Nephron progenitor cell (in vitro differentiated cells): ENCODE measurements around the gene SPATA33.
"Not testable (repeated sequence)": the region's sequence is repeated elsewhere in the genome, so short reads cannot be mapped to it uniquely, and the experiment has no call there.

Experiments used
- DNase-seq: peaks from one replicate; pipeline ENCODE4 v3.0.0; 2021
- H3K27ac Mint-ChIP-seq: 2 replicates; pipeline ENCODE4 v1.8.0; 2021; ENCODE audit warnings: mild to moderate bottlenecking, moderate library complexity, mixed read lengths
- H3K27me3 Mint-ChIP-seq: 2 replicates; pipeline ENCODE4 v1.8.0; 2021; ENCODE audit warnings: mild to moderate bottlenecking, low read depth, mixed read lengths; ENCODE audit not compliant: poor library complexity
- H3K36me3 Mint-ChIP-seq: 2 replicates; pipeline ENCODE4 v1.8.0; 2021; ENCODE audit warnings: low read depth, mixed read lengths
- H3K4me1 Mint-ChIP-seq: 2 replicates; pipeline ENCODE4 v1.8.0; 2021; ENCODE audit warnings: mixed read lengths
- H3K4me3 Mint-ChIP-seq: 2 replicates; pipeline ENCODE4 v1.8.0; 2021; ENCODE audit warnings: mild to moderate bottlenecking, moderate library complexity, mixed read lengths
- H3K9me3 Mint-ChIP-seq: 2 replicates; pipeline ENCODE4 v1.8.0; 2021; ENCODE audit warnings: mild to moderate bottlenecking, moderate library complexity, mixed read lengths
- TF ChIP-seq, protein P1 (sequence below): fragments of 200-600 bp; sonication (generic); IDR thresholded peaks from 2 replicates; pipeline ENCODE4 v1.5.0; 2021; ENCODE audit warnings: antibody characterized with exemption

Gene SPATA33

DNA sequence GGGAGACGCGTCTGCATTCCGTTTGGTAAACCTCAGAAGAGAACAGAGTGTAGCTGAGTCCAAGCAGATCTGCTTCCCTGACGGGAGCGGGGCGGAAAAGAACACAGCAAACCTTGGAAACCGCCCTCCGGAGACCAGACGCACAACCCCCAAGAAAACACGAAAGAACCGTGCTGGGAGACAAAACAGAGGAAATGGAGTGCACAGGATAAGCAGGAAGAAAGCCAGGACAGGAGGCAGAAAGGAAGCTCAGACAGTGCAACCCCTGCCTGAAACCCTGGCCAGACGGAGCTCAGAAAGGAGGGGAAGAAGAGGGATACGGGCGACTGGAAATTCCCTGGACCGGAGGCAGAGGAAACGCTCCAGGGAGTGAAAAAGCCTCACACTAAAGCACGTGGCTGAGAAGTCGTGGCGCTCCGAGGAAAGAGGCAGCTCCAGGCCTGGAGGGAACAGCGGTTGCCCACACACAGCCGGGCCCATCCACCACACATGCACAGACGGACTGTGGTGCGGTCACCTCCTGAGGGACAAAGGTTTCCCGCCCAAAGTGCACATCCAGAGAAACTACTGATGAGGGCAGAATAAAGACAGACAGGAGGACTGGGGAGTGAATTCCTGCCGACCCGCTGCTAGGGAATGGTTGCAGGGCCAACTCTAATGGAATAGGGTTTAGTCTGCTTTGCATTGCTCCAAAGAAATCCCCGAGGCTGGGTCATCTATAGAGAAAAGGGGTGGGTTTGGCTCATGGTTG, 34.0 kb upstream of the SPATA33 start:
- H3K9me3 Mint-ChIP-seq = no peaks in the 10 kb centered on the region
- peaks cover 51% of the 10 kb centered on the region for H3K27me3 Mint-ChIP-seq
- no peak overlapping the region for H3K27ac Mint-ChIP-seq
- TF ChIP-seq, protein P1, sequence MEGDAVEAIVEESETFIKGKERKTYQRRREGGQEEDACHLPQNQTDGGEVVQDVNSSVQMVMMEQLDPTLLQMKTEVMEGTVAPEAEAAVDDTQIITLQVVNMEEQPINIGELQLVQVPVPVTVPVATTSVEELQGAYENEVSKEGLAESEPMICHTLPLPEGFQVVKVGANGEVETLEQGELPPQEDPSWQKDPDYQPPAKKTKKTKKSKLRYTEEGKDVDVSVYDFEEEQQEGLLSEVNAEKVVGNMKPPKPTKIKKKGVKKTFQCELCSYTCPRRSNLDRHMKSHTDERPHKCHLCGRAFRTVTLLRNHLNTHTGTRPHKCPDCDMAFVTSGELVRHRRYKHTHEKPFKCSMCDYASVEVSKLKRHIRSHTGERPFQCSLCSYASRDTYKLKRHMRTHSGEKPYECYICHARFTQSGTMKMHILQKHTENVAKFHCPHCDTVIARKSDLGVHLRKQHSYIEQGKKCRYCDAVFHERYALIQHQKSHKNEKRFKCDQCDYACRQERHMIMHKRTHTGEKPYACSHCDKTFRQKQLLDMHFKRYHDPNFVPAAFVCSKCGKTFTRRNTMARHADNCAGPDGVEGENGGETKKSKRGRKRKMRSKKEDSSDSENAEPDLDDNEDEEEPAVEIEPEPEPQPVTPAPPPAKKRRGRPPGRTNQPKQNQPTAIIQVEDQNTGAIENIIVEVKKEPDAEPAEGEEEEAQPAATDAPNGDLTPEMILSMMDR = no peak
- no peak for DNase-seq
- no peaks in the 10 kb centered on the region for H3K36me3 Mint-ChIP-seq
- peak overlapping the region; percentile 9 for H3K4me3 Mint-ChIP-seq
- peaks cover 55% of the 10 kb centered on the region for H3K4me1 Mint-ChIP-seq

DNA sequence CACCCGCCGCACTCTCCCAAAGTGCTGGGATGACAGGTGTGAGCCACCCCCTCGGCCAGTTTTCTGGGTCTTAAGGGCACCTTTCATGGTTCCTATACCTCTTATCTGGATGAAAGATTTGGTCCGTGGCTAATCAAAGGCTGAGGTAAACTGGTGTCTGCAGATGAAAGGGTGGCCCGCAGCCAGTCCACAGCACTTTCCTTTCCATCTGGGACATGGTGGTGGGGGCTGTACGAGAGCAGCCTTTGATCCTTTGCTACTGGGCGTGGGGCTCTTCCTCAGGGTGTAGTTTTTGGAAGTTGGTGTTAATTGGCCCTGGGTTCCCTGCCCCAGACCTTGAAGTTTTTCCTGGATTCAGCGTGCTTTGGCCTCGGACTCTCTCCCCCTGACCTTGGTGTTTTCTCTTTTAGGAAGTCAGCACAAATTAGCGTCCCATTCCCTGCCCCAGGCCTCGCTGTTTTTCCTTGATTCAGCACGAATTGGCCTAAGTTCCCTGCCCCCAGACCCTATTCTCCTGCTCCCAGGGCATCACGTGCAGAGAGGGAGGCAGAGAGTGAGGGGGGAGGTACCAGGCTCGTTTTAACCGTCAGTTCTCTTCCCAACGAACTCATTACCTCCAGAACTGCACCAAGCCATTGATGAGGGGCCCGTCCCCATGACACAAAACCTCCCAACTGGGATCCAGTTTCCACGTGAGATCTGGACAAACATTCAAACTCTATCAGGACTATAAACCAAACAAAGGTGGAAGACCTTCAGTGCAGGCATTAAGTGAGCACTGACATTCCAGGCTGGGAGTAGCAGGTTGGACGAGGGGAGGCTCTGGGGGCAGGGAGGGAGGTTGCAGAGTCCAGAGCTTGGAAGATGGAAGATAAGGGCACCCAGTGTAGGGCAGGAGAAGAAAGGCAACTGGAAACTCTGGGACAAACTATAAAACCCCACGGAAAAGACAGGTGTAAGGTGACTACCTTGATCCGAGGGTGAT, 32.6 kb upstream of the SPATA33 start:
- Mint-ChIP-seq H3K36me3 (no peaks in the 10 kb centered on the region), H3K27me3 (peaks cover 51% of the 10 kb centered on the region), H3K27ac (peak overlapping the region; percentile 7), H3K4me3 (peak overlapping the region; percentile 21), H3K9me3 (no peaks in the 10 kb centered on the region), H3K4me1 (peaks cover 52% of the 10 kb centered on the region)
- TF ChIP-seq, protein P1 = no peak
- no peak for DNase-seq

DNA sequence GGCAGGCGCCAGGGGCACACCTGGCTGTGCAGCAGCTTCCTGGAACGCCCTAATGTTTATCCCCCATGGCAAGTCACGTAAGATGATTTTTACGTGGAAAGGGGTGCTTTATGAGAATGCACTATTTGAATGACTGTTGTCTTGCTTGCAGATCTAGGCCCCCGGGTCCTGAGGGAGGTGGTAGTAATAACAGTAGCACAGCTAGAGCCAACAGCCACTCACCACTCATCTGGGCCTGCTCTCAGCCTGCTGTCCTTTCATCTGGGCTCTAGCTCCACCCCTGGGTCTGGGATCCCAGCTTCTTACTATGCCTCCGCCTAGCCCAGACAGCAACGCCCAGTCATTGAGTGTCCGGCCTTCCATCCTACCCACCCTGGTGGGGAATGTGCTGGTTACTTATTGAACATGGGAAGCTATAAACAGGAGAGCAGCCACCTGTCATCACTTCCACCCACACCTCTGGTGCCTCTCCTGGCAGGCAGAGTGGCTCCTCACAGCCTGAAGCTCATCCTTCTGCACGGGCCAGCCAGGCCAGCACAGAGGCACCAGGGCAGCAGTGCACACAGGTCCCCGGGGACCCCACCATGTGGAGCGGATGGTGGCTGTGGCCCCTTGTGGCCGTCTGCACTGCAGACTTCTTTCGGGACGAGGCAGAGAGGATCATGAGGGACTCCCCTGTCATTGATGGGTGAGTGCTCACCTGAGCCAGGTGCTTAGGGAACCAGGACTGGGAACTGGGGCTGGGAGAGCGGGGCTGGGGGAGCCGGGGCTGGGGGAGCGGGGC, 27.6 kb upstream of the SPATA33 start:
- no peak overlapping the region for H3K4me3 Mint-ChIP-seq

DNA sequence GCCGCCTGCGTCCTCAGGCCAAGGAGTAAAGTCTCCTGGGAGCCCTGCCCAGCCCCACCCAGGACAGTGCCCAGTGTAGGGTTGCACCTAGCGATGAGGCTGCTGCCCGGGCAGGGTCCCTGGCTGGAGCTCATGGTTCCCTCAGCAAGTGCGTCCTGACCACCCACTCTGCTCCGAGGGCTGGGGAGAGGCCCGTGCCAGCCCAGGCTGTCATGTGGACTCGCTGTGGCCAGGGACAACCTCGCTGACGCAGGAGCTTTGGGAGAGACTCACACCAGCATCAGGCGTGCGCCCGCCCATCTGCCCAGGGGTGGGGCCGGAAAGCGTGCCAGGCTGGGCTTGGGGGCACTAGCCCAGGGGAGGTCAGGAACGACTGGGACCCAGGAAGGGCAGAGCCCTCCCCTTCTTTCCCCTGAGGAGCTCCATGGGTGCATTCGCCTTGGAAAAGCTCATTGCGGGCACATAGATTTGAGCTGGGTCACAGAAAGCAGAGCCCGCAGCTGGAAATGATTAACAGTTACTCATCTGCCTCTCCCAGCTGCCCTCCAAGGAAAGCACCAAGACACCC, 24.5 kb upstream of the SPATA33 start:
- H3K27ac Mint-ChIP-seq = no peak overlapping the region
- TF ChIP-seq, protein P1 = no peak
- peaks cover 44% of the 10 kb centered on the region for H3K27me3 Mint-ChIP-seq
- peaks cover 7% of the 10 kb centered on the region for H3K4me1 Mint-ChIP-seq
- no peak for DNase-seq
- H3K36me3 Mint-ChIP-seq = no peaks in the 10 kb centered on the region
- H3K9me3 Mint-ChIP-seq = no peaks in the 10 kb centered on the region
- H3K4me3 Mint-ChIP-seq = no peak overlapping the region

More for the DNA sequence above, 27.6 kb upstream of the SPATA33 start:
- peaks cover 43% of the 10 kb centered on the region for H3K27me3 Mint-ChIP-seq
- H3K36me3 Mint-ChIP-seq = no peaks in the 10 kb centered on the region
- peaks cover 13% of the 10 kb centered on the region for H3K4me1 Mint-ChIP-seq
- no peaks in the 10 kb centered on the region for H3K9me3 Mint-ChIP-seq
- TF ChIP-seq, protein P1 = no peak
- no peak overlapping the region for H3K27ac Mint-ChIP-seq
- DNase-seq = no peak

DNA sequence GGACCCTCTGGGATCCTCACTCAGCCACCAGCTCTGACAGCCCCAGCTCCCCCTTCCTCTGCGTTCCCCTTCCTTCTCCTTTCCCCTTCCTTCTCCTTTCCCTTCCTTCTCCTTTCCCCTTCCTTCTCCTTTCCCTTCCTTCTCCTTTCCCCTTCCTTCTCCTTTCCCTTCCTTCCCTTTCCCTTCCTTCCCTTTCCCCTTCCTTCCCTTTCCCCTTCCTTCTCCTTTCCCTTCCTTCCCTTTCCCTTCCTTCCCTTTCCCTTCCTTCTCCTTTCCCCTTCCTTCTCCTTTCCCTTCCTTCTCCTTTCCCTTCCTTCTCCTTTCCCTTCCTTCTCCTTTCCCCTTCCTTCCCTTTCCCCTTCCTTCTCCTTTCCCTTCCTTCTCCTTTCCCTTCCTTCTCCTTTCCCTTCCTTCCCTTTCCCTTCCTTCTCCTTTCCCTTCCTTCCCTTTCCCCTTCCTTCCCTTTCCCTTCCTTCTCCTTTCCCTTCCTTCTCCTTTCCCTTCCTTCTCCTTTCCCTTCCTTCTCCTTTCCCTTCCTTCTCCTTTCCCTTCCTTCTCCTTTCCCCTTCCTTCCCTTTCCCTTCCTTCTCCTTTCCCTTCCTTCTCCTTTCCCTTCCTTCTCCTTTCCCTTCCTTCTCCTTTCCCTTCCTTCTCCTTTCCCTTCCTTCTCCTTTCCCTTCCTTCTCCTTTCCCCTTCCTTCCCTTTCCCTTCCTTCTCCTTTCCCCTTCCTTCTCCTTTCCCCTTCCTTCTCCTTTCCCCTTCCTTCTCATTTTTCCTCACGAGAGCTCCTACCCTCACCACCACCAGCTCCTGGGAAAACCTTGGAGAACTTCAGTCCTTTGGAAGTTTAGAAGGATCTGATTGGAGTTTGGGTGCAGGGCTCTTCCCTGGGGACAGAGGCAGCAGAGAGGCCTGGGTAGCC, 22.9 kb upstream of the SPATA33 start:
- not testable (repeated sequence) for DNase-seq, H3K27ac Mint-ChIP-seq, H3K4me3 Mint-ChIP-seq, H3K9me3 Mint-ChIP-seq, H3K4me1 Mint-ChIP-seq, H3K36me3 Mint-ChIP-seq
- H3K27me3 Mint-ChIP-seq = peaks cover 44% of the 10 kb centered on the region
